Uterus (tissue), 2 donors: ENCODE results near the gene MAGEA2B.
"Not testable (repeated sequence)": the region's sequence is repeated elsewhere in the genome, so short reads cannot be mapped to it uniquely, and the experiment has no call there.

ENCODE experiments used
- POLR2A ChIP-seq, 2 donors: fragments of 450-650 bp; IDR thresholded peaks; one replicate each; pipeline ENCODE4 v1.6.1; 2016; ENCODE audit warnings: antibody characterized with exemption in 2 of 2, mild to moderate bottlenecking in 1 of 2, moderate library complexity in 1 of 2
- TF ChIP-seq, protein P1 (sequence below), 4 experiments: fragments of 200-600 bp in 2 of 4; fragments of 450-650 bp in 2 of 4; sonication (generic) in 2 of 4; IDR thresholded peaks; one replicate each; pipeline ENCODE4 v1.5.1; 2016 to 2019; ENCODE audit warnings: antibody characterized with exemption in 4 of 4, mild to moderate bottlenecking in 2 of 4, moderate library complexity in 1 of 4

DNA sequence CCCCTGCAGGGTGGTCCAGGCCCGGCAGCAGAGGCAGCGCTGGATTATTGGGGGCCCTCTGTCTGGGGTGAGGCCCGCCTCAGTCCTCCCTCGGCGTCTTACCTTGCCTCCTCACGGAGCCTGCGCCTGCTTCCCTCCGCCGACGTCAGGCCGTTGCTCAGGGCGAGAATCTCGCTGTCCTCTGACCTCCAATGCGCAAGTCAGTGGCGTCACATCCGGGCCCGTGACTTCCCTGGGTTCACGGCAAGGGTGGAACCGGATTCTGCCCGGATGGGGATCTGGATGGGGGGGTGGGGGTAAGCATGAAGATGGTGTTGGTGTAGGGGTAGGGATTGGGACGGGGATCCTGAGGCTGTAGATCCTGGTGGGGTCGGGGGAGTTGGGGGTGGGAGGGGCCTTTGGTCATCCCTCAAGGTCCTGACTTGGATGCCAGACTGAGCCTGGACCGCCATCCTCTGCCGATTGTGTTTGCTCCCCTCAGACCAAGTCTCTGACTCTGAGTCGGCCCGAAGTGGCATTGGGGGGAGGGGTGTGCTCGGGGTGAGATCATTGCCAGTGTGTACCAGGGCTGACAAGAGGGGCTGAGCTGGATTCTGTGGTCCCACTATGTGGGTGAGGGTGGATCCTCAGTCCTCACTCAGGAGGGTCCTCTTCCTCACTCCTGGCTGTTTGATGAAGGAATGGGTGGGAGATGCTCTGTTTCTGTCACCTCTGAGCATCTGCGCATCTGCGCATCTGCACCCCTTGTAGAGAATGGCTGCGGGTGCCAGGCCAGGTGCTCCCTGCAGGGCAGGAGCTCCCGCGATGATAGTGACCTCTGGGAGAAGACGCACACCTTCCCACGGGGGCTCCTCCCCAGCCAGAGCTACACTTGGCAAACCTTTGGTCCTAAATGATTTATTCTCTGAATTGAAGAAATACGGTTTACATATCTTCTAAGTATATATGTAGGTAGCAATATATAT lies 39.5 kb downstream of the MAGEA2B start, which contains the start of gene MAGEA2:
- not testable (repeated sequence) for TF ChIP-seq POLR2A (IDR thresholded peaks at IDR 0.05)
- TF ChIP-seq, protein P1, sequence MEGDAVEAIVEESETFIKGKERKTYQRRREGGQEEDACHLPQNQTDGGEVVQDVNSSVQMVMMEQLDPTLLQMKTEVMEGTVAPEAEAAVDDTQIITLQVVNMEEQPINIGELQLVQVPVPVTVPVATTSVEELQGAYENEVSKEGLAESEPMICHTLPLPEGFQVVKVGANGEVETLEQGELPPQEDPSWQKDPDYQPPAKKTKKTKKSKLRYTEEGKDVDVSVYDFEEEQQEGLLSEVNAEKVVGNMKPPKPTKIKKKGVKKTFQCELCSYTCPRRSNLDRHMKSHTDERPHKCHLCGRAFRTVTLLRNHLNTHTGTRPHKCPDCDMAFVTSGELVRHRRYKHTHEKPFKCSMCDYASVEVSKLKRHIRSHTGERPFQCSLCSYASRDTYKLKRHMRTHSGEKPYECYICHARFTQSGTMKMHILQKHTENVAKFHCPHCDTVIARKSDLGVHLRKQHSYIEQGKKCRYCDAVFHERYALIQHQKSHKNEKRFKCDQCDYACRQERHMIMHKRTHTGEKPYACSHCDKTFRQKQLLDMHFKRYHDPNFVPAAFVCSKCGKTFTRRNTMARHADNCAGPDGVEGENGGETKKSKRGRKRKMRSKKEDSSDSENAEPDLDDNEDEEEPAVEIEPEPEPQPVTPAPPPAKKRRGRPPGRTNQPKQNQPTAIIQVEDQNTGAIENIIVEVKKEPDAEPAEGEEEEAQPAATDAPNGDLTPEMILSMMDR (IDR thresholded peaks at IDR 0.05): not testable (repeated sequence)
